Kidney (tissue), 14 donors: ENCODE measurements around the gene CIPC. TPM values are rescaled to one million over a fixed set of nuclear protein-coding genes. Genes with fewer than 3 reads are reported as not detected.

ENCODE experiments used
- DNase-seq, 5 donors: peaks; one replicate each; pipeline ENCODE4 v3.0.0-alpha.2; 2013 to 2020
- FAIRE-seq: peaks from 2 replicates; lab custom pipeline; 2012; peaks lifted over from hg19 to GRCh38; lab: Jason Lieb, UNC
- H3K27ac ChIP-seq, 2 donors: one replicate each; pipeline ENCODE4 v1.7.0; 2013; ENCODE audit warnings: low read depth in 2 of 2, low read length in 2 of 2, inconsistent platforms in 1 of 2
- H3K27me3 ChIP-seq: one replicate; pipeline ENCODE4 v1.7.1; 2013; ENCODE audit warnings: low read length, inconsistent platforms; ENCODE audit not compliant: control insufficient read depth, insufficient read depth
- H3K36me3 ChIP-seq, 3 donors: one replicate each; pipeline versions ENCODE4 v1.7.0 to v1.7.1; 2013; ENCODE audit warnings: low read length in 3 of 3, control low read depth in 1 of 3, inconsistent platforms in 1 of 3; ENCODE audit not compliant: insufficient read depth in 3 of 3, control insufficient read depth in 2 of 3
- H3K4me1 ChIP-seq, 3 donors: one replicate each; pipeline versions ENCODE4 v1.7.0 to v1.7.1; 2013; ENCODE audit warnings: low read length in 3 of 3, inconsistent platforms in 1 of 3, low read depth in 1 of 3; ENCODE audit not compliant: control insufficient read depth in 2 of 3, insufficient read depth in 2 of 3
- H3K4me3 ChIP-seq, 3 donors: one replicate each; pipeline versions ENCODE4 v1.7.0 to v1.8.1; 2013; ENCODE audit warnings: low read length in 3 of 3, control low read depth in 1 of 3, inconsistent platforms in 1 of 3
- H3K9ac ChIP-seq, 3 donors: one replicate each; pipeline versions ENCODE4 v1.7.0 to v1.7.1; 2013; ENCODE audit warnings: low read length in 3 of 3, control low read depth in 1 of 3, inconsistent platforms in 1 of 3
- H3K9me3 ChIP-seq, 3 donors: one replicate each; pipeline versions ENCODE4 v1.7.0 to v1.7.1; 2013; ENCODE audit warnings: low read length in 3 of 3, control low read depth in 1 of 3, inconsistent platforms in 1 of 3; ENCODE audit not compliant: control insufficient read depth in 2 of 3, insufficient read depth in 1 of 3
- CTCF ChIP-seq: IDR thresholded peaks from 3 replicates; pipeline ENCODE4 v1.5.1; 2012; ENCODE audit warnings: mild to moderate bottlenecking, moderate library complexity, borderline replicate concordance; ENCODE audit not compliant: insufficient read depth; ENCODE audit errors: extremely low read depth
- intact Hi-C: fragments of 100-400 bp; cut with DNase I; formaldehyde crosslinking; loops from one replicate; pipeline ENCODE4 v1.11.1; 2022
- polyA plus RNA-seq: library from polyadenylated mRNA; stranded (reverse); fragments of 350-450 nt; fragmentation: Illumina TruSeq; extraction: RNeasy Lipid Tissue Mini Kit (QIAGEN cat#74804); gene quantifications from one replicate; pipeline ENCODE4 v1.2.3, GENCODE V29; 2014; ENCODE audit warnings: low read depth, low replicate concordance; ENCODE audit not compliant: insufficient read depth
- total RNA-seq: library from RNA; stranded (reverse); fragmentation: NEBNext Ultra II Directional; extraction: Animal tissue kit (Norgen Biotek cat#: 25700); gene quantifications from one replicate; pipeline ENCODE4 v1.2.1, GENCODE V29; 2021
- donor health status: control.
- donor health status: control.
- donor health status: control.
- donor health status: control.
- donor health status: control.
- donor health status: DM: yes; HTN: yes; CAD: no.
- donor health status: Normal renal cell carcinoma (clear cell type).

CIPC gene
- total and polyA plus RNA-seq, 2 donors from 2014 or later = 12.8 to 23.5 TPM

GRCh38 chr14:77063571-77064171 lies 34.4 kb upstream of the CIPC start:
- Histone ChIP-seq H3K9me3 (no peaks in the 10 kb centered on the region), H3K36me3 (no peaks in the 10 kb centered on the region), H3K4me3 (no peak overlapping the region), H3K4me1 (peaks cover 0 to 7% (median 6%) of the 10 kb centered on the region in 3 donors), H3K9ac (no peak overlapping the region), H3K27me3 (no peaks in the 10 kb centered on the region), H3K27ac (no peak overlapping the region)
- TF ChIP-seq CTCF = no peak
- FAIRE-seq = no peak
- intact Hi-C loops = loop anchor here (10.0 kb wide), 1 partner anchor 189 kb away; no protein-coding TSS in a partner anchor
- no peak for DNase-seq

- no peaks in the 10 kb centered on the region for H3K36me3 ChIP-seq
- H3K4me1 ChIP-seq = peaks cover 0 to 9% (median 7%) of the 10 kb centered on the region in 3 donors
- intact Hi-C loops = loop anchor here (5.0 to 10.0 kb wide), 2 partner anchors 152 to 190 kb away; no protein-coding TSS in a partner anchor
- no peak overlapping the region for H3K9ac ChIP-seq
- DNase-seq (no peak), FAIRE-seq (no peak)
- H3K27me3 ChIP-seq = no peaks in the 10 kb centered on the region
- no peak for TF ChIP-seq CTCF
- no peak overlapping the region for H3K27ac ChIP-seq
- H3K4me3 ChIP-seq = no peak overlapping the region
- no peaks in the 10 kb centered on the region for H3K9me3 ChIP-seq
Observed at GRCh38 chr14:77064521-77065178, 33.4 kb upstream of the CIPC start.

- DNase-seq (no peak), FAIRE-seq (no peak)
- no peak overlapping the region for H3K27ac ChIP-seq
- no peak overlapping the region for H3K9ac ChIP-seq
- no peak overlapping the region for H3K4me3 ChIP-seq
- H3K4me1 ChIP-seq = peaks cover 0 to 10% (median 10%) of the 10 kb centered on the region in 3 donors
- no peaks in the 10 kb centered on the region for H3K9me3 ChIP-seq
- intact Hi-C loops = loop anchor here (5.0 to 10.0 kb wide), 2 partner anchors 154 to 191 kb away; no protein-coding TSS in a partner anchor
- no peak for TF ChIP-seq CTCF
- H3K27me3 ChIP-seq = no peaks in the 10 kb centered on the region
- H3K36me3 ChIP-seq = no peaks in the 10 kb centered on the region
Observed at GRCh38 chr14:77065851-77066577, 32.0 kb upstream of the CIPC start.
